Fibroblast of gingiva (primary cell): ENCODE data around the gene NEMP2.
A peak's percentile ranks its signal among the peaks of the same experiment; 100 is the strongest.

Experiments used
- DNase-seq: peaks from one replicate; pipeline ENCODE4 v3.0.0-alpha.2; 2011; ENCODE audit warnings: low read depth

Gene NEMP2

DNA sequence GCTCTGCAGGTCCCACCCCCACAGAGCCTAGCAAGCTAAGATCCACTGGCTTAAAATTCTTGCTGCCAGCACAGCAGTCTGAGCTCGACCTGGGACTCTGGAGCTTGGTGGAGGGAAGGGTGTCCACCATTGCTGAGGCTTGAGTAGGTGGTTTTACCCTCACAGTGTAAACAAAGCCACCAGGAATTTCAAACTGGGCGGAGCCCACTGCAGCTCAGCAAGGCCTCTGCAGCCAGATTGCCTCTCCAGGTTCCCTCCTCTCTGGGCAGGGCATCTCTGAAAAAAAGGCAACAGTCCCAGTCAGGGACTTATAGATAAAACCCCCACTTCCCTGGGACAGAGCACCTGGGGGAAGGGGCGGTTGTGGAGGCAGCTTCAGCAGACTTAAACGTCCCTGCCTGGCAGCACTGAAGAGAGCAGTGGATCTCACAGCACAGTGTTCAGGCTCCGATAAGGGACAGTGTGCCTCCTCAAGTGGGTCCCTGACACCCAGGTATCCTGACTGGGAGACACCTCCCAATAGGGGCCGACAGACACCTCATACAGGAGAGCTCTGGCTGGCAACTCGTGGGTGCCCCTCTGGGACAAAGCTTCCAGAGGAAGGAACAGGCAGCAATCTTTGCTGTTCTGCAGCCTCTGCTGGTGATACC lies 20.0 kb upstream of the NEMP2 start:
- DNase-seq: no peak

GRCh38 chr2:190553254-190553653 lies 18.7 kb upstream of the NEMP2 start:
- no peak for DNase-seq

GRCh38 chr2:190551928-190552327 lies 17.4 kb upstream of the NEMP2 start:
- peak; percentile 70 for DNase-seq

DNA sequence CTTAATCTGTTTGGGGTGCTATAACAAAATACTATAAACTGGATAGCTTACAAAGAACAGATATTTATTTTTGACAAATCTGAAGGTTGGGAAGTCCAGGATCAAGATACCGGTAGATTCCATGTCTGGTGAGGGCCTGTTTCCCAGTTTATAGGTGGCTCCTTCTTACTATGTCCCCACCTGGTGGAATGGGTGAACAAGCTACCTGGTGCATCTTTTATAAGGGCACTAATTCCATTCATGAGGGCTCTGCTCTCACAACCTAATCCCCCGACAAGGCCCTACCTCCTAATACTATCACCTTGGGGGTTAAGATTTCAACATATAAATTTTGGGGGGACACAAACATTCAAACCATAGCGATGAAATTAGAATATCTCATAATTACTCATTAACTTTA lies 15.6 kb upstream of the NEMP2 start:
- no peak for DNase-seq

DNA sequence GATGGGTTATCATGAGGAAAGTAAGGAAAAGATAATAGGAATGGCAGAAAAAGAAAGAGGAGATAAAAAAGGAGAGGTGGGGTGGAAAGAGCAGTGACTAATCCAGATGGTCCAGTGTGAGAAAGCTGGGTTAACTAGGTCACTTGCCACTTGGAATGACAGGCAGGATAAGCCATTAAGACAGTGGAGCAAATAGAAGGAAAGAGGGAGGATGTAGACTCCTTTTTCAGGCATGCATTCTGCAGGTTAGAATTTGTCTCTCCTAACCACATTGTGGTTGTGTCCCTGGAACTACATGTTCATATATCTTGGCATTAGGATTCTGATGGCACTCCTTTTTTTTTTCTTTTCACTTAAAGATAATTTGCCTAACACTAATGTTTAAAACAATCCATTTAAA lies 13.4 kb upstream of the NEMP2 start:
- no peak for DNase-seq

- no peak for DNase-seq
These were observed 12.2 kb upstream of the NEMP2 start for GRCh38 chr2:190546734-190547133.

- no peak for DNase-seq
These were observed 11.2 kb upstream of the NEMP2 start for GRCh38 chr2:190545555-190546385.

- DNase-seq: no peak
These were observed 10.6 kb upstream of the NEMP2 start for GRCh38 chr2:190545093-190545492.

- DNase-seq: no peak
These were observed 5.5 kb upstream of the NEMP2 start for GRCh38 chr2:190540048-190540447.

DNA sequence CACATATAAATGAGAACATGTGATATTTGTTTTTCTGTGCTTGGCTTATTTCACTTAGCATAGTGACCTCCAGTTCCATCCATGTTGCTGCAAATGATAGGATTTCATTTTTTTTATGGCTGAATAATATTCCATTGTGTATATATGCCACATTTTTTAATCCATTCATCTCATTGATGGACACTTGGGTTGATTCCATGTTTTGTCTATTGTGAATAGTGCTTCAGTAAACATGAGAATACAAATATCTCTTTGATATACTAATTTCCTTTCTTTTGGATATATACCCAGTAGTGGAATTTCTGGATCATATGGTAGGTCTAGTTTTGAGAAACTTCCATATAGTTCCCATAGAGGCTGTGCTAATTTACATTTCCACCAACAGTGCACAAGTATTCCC lies 3.7 kb upstream of the NEMP2 start:
- no peak for DNase-seq

GRCh38 chr2:190537765-190538164 lies 3.2 kb upstream of the NEMP2 start:
- no peak for DNase-seq

DNA sequence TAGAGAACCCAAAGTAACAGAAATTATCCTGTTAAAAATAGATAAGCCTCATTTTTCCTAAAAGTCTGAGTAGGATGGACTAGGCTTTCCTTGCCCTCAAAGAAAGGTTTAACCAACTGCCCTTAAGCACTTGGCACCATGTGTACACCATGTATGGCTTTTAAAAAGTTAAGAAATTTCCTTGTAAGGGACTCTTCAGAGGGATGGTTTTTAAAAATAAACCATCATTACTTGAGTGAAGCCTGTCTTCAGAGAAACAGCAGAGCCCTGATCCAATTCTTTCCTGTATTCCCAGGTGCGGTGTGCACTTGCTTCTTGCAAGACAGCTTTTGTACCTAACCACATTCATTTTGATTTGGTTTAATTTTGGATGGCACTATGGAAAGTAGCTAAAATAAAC lies 1.1 kb upstream of the NEMP2 start:
- no peak for DNase-seq

- DNase-seq: no peak
These were observed 558 bp upstream of the NEMP2 start for GRCh38 chr2:190535121-190535439.

- DNase-seq: no peak
These were observed 583 bp downstream of the NEMP2 start for GRCh38 chr2:190533968-190534309.

- no peak for DNase-seq
These were observed 1.2 kb downstream of the NEMP2 start for GRCh38 chr2:190533175-190533967.

DNA sequence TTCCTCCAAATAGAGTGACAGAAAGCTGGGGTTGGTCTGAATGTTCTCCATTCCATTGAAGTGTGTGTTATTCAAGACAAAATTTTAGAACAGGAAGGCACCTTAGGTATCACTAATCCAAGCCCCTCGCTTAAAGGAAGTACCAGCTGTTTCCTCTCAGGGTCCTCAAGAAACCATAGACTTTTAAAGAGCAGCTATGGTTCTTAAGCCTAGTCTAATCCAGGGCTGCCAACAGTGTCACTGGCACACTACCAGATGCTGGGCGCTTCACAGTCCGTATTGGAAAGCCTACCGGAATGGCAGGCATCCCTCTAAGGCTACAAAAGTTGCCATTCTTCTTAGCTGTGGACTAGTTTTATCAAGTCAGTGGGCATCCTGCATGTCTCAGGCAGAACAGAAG lies 1.9 kb downstream of the NEMP2 start:
- DNase-seq: no peak

- DNase-seq: no peak
These were observed 4.1 kb downstream of the NEMP2 start for GRCh38 chr2:190530248-190530900.

- DNase-seq: no peak
These were observed 4.9 kb downstream of the NEMP2 start for GRCh38 chr2:190529486-190530247.

- DNase-seq: peak; percentile 88
These were observed 6.0 kb downstream of the NEMP2 start for GRCh38 chr2:190528521-190529001.

DNA sequence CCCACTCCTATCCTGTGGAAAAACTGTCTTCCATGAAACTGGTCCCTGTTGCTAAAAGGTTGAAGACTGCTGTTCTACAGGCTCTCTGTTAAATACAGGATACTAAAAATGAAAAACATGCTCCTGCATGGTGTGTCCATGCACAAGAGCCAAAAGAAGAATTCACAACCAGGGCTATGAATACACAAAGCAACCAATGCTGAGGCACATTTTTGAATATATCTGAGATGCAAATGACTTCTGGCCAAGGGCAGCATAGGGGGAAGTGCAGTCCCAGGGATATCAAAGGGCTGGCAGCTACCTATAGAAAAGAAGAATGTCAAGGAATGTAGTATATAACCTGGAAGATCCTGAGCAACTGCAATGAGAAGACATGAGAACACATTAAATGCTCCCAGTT lies 6.6 kb downstream of the NEMP2 start:
- DNase-seq: no peak

DNA sequence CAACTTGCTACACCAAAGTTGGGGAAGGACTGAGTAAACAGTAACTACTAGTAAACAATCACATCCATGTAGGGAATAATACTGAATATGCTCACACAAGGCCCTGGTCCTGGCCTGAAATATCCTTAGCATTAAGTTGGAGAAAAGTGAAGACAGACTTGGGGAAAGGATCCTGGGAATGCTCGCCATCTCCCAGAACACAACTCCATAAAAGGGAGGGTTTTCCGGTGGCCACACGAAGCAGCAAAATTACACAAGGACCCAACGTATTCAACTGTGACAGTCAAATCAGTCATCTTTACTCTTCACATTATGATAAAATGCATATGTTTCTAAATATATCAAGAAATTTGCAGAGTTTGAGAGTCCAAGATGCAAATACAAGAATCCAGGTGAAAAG lies 7.3 kb downstream of the NEMP2 start:
- DNase-seq: no peak
